Tibial nerve (tissue), 4 donors: Measurements from ENCODE around the gene MAPK4. TPM values are rescaled to one million over a fixed set of nuclear protein-coding genes. Genes with fewer than 3 reads are reported as not detected.
"Not testable (repeated sequence)": the region's sequence is repeated elsewhere in the genome, so short reads cannot be mapped to it uniquely, and the experiment has no call there.

ENCODE experiments used
- DNase-seq, 2 donors: peaks; one replicate each; pipeline ENCODE4 v3.0.0-alpha.2; 2019; ENCODE audit warnings: low spot score in 2 of 2
- H3K27ac ChIP-seq, 4 donors: fragments of 200-600 bp; sonication (generic) in 3 of 4; one replicate each; pipeline ENCODE4 v1.5.1; 2017 to 2019; ENCODE audit warnings: mild to moderate bottlenecking in 1 of 4
- H3K27me3 ChIP-seq, 2 donors: fragments of 200-600 bp; sonication (generic) in 1 of 2; one replicate each; pipeline versions ENCODE4 v1.5.1 to v1.6.0; 2017 to 2019
- H3K36me3 ChIP-seq, 3 donors: fragments of 200-600 bp; sonication (generic); one replicate each; pipeline ENCODE4 v1.5.1; 2018 to 2019
- H3K4me1 ChIP-seq, 4 donors: fragments of 200-600 bp; sonication (generic) in 3 of 4; one replicate each; pipeline ENCODE4 v1.5.1; 2017 to 2019
- H3K4me3 ChIP-seq, 4 donors: fragments of 200-600 bp; sonication (generic) in 3 of 4; one replicate each; pipeline ENCODE4 v1.5.1; 2017 to 2019; ENCODE audit warnings: mild to moderate bottlenecking in 1 of 4, moderate library complexity in 1 of 4
- H3K9me3 ChIP-seq, 4 donors: fragments of 200-600 bp; sonication (generic) in 3 of 4; one replicate each; pipeline ENCODE4 v1.5.1; 2017 to 2019
- CTCF ChIP-seq, 5 experiments: fragments of 200-600 bp in 3 of 5; fragments of 450-650 bp in 2 of 5; sonication (generic) in 3 of 5; IDR thresholded peaks; one replicate each; pipeline ENCODE4 v1.5.1; 2016 to 2019; ENCODE audit warnings: antibody characterized with exemption in 5 of 5, mild to moderate bottlenecking in 3 of 5, moderate library complexity in 2 of 5
- EP300 ChIP-seq, 2 donors: sonication (generic); formaldehyde crosslinking; IDR thresholded peaks; one replicate each; pipeline ENCODE4 v1.6.1; 2017; ENCODE audit warnings: antibody characterized with exemption in 2 of 2, mild to moderate bottlenecking in 1 of 2
- POLR2A ChIP-seq, 2 donors: fragments of 450-650 bp; IDR thresholded peaks; one replicate each; pipeline ENCODE4 v1.6.1; 2017; ENCODE audit warnings: antibody characterized with exemption in 2 of 2, mild to moderate bottlenecking in 2 of 2, moderate library complexity in 2 of 2
- WGBS, 2 donors: methylation state at CpG; one replicate each; pipeline ENCODE4 v1.1.5; 2018; 5-methylcytosine and 5-hydroxymethylcytosine counted together
- total RNA-seq, 4 donors: library from RNA; depleted of rRNA; stranded (reverse); fragments of >200 nt; gene quantifications; one replicate each; pipeline ENCODE4 v1.1.0, GENCODE V29; 2016

Gene MAPK4
- total RNA-seq, 4 donors from 2014 or later: 1.4 to 10.8 (median 2.3) TPM

GRCh38 chr18:50528806-50529205, 31.1 kb upstream of the MAPK4 start:
- no peak for DNase-seq
- Histone ChIP-seq H3K9me3 (peaks cover 0 to 16% (median 3%) of the 10 kb centered on the region in 4 donors), H3K4me3 (no peak overlapping the region), H3K4me1 (no peaks in the 10 kb centered on the region), H3K27me3 (no peaks in the 10 kb centered on the region), H3K27ac (no peak overlapping the region), H3K36me3 (no peaks in the 10 kb centered on the region)
- no peak for TF ChIP-seq EP300 (IDR thresholded peaks at IDR 0.05)
- TF ChIP-seq POLR2A (IDR thresholded peaks at IDR 0.05): no peak
- TF ChIP-seq CTCF (IDR thresholded peaks at IDR 0.05): no peak
- 83 to 91% methylated on average over 5 of the region's 5 CpGs for WGBS, 2 donors

GRCh38 chr18:50533822-50534221, 26.1 kb upstream of the MAPK4 start:
- H3K27me3 ChIP-seq, H3K36me3 ChIP-seq: not testable (repeated sequence)

GRCh38 chr18:50544476-50544875, 15.4 kb upstream of the MAPK4 start:
- 85 to 88% methylated on average over 4 of the region's 4 CpGs for WGBS, 2 donors
- H3K27ac ChIP-seq, H3K36me3 ChIP-seq, H3K4me1 ChIP-seq, H3K4me3 ChIP-seq, DNase-seq, H3K9me3 ChIP-seq, H3K27me3 ChIP-seq: not testable (repeated sequence)

More at GRCh38 chr18:50533822-50534221, 26.1 kb upstream of the MAPK4 start:
- H3K27ac ChIP-seq, H3K4me3 ChIP-seq, DNase-seq, H3K4me1 ChIP-seq: not testable (repeated sequence)
- WGBS, 2 donors: 91 to 93% methylated on average over 2 of the region's 2 CpGs
- peaks cover 0 to 29% (median 5%) of the 10 kb centered on the region in 4 donors for H3K9me3 ChIP-seq

GRCh38 chr18:50545936-50546335, 14.0 kb upstream of the MAPK4 start:
- no peaks in the 10 kb centered on the region for H3K36me3 ChIP-seq
- WGBS, 2 donors: 79% methylated on average over 19 of the region's 19 CpGs
- peaks cover 0 to 6% (median 0%) of the 10 kb centered on the region in 4 donors for H3K9me3 ChIP-seq
- H3K27me3 ChIP-seq: no peaks in the 10 kb centered on the region
- no peak overlapping the region for H3K4me3 ChIP-seq
- H3K27ac ChIP-seq: no peak overlapping the region
- DNase-seq: no peak
- TF ChIP-seq CTCF (IDR thresholded peaks at IDR 0.05) (no peak), EP300 (IDR thresholded peaks at IDR 0.05) (no peak), POLR2A (IDR thresholded peaks at IDR 0.05) (no peak)
- H3K4me1 ChIP-seq: no peaks in the 10 kb centered on the region

- Histone ChIP-seq H3K4me1 (no peaks in the 10 kb centered on the region), H3K9me3 (peaks cover 0 to 6% (median 0%) of the 10 kb centered on the region in 4 donors), H3K36me3 (no peaks in the 10 kb centered on the region), H3K27ac (no peak overlapping the region), H3K4me3 (no peak overlapping the region), H3K27me3 (no peaks in the 10 kb centered on the region)
- WGBS, 2 donors: 89 to 100% methylated on average over 1 of the region's 1 CpG
- no peak for DNase-seq
- TF ChIP-seq CTCF (IDR thresholded peaks at IDR 0.05) (no peak), EP300 (IDR thresholded peaks at IDR 0.05) (no peak), POLR2A (IDR thresholded peaks at IDR 0.05) (no peak)
These were observed 11.7 kb upstream of the MAPK4 start for GRCh38 chr18:50548160-50548559.

- not testable (repeated sequence) for DNase-seq, H3K4me1 ChIP-seq, H3K27ac ChIP-seq, H3K27me3 ChIP-seq, H3K36me3 ChIP-seq, H3K4me3 ChIP-seq
- peaks cover 0 to 25% (median 3%) of the 10 kb centered on the region in 4 donors for H3K9me3 ChIP-seq
- whole genome bisulfite sequencing, 2 donors: 16 to 23% methylated on average over 1 of the region's 1 CpG
These were observed 8.2 kb upstream of the MAPK4 start for GRCh38 chr18:50551651-50552050.

GRCh38 chr18:50558157-50558556, 1.7 kb upstream of the MAPK4 start:
- H3K9me3 ChIP-seq: peaks cover 0 to 18% (median 3%) of the 10 kb centered on the region in 4 donors
- no peaks in the 10 kb centered on the region for H3K36me3 ChIP-seq
- H3K4me1 ChIP-seq: peaks cover 0 to 21% (median 8%) of the 10 kb centered on the region in 4 donors
- no peak for DNase-seq
- no peak for TF ChIP-seq CTCF (IDR thresholded peaks at IDR 0.05)
- TF ChIP-seq POLR2A (IDR thresholded peaks at IDR 0.05): no peak
- no peak for TF ChIP-seq EP300 (IDR thresholded peaks at IDR 0.05)
- peaks cover 0 to 34% of the 10 kb centered on the region in 2 donors for H3K27me3 ChIP-seq
- no peak overlapping the region for H3K4me3 ChIP-seq
- no peak overlapping the region for H3K27ac ChIP-seq
- WGBS, 2 donors: 48 to 56% methylated on average over 10 of the region's 10 CpGs
